ENCODE results near the gene SETBP1.

DNA sequence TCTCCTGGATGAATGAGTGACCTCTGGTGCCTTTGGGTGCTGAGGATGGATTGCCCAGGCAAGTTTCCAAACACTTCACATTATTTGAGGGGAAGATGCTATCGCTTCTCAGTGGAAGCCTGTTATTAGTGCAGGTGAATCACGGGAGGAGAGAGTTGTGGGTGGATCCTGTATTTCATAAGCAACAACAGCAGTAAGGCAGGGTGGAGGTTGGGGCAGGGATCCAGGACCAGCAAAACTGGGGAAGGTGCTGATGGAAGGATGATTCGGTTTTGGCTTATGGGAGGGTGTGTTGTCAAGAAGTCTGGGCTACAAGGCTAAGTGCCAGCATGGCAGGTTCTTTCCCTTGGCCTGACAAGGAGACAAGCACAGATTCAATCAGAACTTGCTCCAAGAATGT, 37.7 kb upstream of the SETBP1 start:
- TF ChIP-seq, protein P1, sequence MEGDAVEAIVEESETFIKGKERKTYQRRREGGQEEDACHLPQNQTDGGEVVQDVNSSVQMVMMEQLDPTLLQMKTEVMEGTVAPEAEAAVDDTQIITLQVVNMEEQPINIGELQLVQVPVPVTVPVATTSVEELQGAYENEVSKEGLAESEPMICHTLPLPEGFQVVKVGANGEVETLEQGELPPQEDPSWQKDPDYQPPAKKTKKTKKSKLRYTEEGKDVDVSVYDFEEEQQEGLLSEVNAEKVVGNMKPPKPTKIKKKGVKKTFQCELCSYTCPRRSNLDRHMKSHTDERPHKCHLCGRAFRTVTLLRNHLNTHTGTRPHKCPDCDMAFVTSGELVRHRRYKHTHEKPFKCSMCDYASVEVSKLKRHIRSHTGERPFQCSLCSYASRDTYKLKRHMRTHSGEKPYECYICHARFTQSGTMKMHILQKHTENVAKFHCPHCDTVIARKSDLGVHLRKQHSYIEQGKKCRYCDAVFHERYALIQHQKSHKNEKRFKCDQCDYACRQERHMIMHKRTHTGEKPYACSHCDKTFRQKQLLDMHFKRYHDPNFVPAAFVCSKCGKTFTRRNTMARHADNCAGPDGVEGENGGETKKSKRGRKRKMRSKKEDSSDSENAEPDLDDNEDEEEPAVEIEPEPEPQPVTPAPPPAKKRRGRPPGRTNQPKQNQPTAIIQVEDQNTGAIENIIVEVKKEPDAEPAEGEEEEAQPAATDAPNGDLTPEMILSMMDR (IDR thresholded peaks at IDR 0.05): no peak
- TF ChIP-seq POLR2AphosphoS5 (IDR thresholded peaks at IDR 0.05; ENCODE audit: low read depth, low read length) (no peak), TCF7L2 (IDR thresholded peaks at IDR 0.05; ENCODE audit: low read depth, low read length) (no peak), SIN3A (IDR thresholded peaks at IDR 0.05; ENCODE audit: borderline replicate concordance, insufficient read depth, low read depth, low read length) (no peak)
- TF ChIP-seq, protein P2, sequence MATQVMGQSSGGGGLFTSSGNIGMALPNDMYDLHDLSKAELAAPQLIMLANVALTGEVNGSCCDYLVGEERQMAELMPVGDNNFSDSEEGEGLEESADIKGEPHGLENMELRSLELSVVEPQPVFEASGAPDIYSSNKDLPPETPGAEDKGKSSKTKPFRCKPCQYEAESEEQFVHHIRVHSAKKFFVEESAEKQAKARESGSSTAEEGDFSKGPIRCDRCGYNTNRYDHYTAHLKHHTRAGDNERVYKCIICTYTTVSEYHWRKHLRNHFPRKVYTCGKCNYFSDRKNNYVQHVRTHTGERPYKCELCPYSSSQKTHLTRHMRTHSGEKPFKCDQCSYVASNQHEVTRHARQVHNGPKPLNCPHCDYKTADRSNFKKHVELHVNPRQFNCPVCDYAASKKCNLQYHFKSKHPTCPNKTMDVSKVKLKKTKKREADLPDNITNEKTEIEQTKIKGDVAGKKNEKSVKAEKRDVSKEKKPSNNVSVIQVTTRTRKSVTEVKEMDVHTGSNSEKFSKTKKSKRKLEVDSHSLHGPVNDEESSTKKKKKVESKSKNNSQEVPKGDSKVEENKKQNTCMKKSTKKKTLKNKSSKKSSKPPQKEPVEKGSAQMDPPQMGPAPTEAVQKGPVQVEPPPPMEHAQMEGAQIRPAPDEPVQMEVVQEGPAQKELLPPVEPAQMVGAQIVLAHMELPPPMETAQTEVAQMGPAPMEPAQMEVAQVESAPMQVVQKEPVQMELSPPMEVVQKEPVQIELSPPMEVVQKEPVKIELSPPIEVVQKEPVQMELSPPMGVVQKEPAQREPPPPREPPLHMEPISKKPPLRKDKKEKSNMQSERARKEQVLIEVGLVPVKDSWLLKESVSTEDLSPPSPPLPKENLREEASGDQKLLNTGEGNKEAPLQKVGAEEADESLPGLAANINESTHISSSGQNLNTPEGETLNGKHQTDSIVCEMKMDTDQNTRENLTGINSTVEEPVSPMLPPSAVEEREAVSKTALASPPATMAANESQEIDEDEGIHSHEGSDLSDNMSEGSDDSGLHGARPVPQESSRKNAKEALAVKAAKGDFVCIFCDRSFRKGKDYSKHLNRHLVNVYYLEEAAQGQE (IDR thresholded peaks at IDR 0.05; ENCODE audit: insufficient read depth in 1 of 2, low read depth in 2 of 2, low read length in 1 of 2): no peak
